Brain pericyte (primary cell): Measurements from ENCODE around the gene FOXM1.
"Not testable (repeated sequence)": the region's sequence is repeated elsewhere in the genome, so short reads cannot be mapped to it uniquely, and the experiment has no call there.

ENCODE experiments used
- DNase-seq: peaks from one replicate; pipeline ENCODE4 v3.0.0-alpha.2; 2012; ENCODE audit warnings: low read depth, low spot score

The FOXM1 gene

GRCh38 chr12:2879853-2880252 lies 2.9 kb upstream of the FOXM1 start:
- no peak for DNase-seq

- no peak for DNase-seq
These were observed 1.2 kb upstream of the FOXM1 start for GRCh38 chr12:2877953-2878732.

- DNase-seq, result no peak
These were observed 435 bp downstream of the FOXM1 start for GRCh38 chr12:2876431-2877046.

GRCh38 chr12:2868986-2869632 lies 7.9 kb downstream of the FOXM1 start:
- not testable (repeated sequence) for DNase-seq

GRCh38 chr12:2864198-2864597 lies 12.8 kb downstream of the FOXM1 start:
- no peak for DNase-seq

GRCh38 chr12:2863402-2863801 lies 13.6 kb downstream of the FOXM1 start:
- DNase-seq, result not testable (repeated sequence)

- no peak for DNase-seq
These were observed 14.1 kb downstream of the FOXM1 start for GRCh38 chr12:2862876-2863275.

- no peak for DNase-seq
These were observed 16.8 kb downstream of the FOXM1 start for GRCh38 chr12:2860170-2860569.

GRCh38 chr12:2858944-2859421 lies 18.0 kb downstream of the FOXM1 start:
- no peak for DNase-seq

GRCh38 chr12:2858334-2858733 lies 18.6 kb downstream of the FOXM1 start:
- DNase-seq, result no peak

GRCh38 chr12:2857576-2857975 lies 19.4 kb downstream of the FOXM1 start:
- no peak for DNase-seq

- no peak for DNase-seq
These were observed 19.9 kb downstream of the FOXM1 start, which contains the start of gene TEX52 for GRCh38 chr12:2857021-2857431. TEX52 (minus strand) TSS chr12:2857039; CDS start chr12:2857026, 13 bp downstream.

- no peak for DNase-seq
These were observed 20.9 kb downstream of the FOXM1 start for GRCh38 chr12:2856051-2856450.

- DNase-seq, result no peak
These were observed 21.4 kb downstream of the FOXM1 start for GRCh38 chr12:2855546-2855945.

GRCh38 chr12:2854669-2855453 lies 22.1 kb downstream of the FOXM1 start:
- DNase-seq, result no peak

GRCh38 chr12:2853626-2854025 lies 23.3 kb downstream of the FOXM1 start:
- DNase-seq, result no peak

GRCh38 chr12:2851931-2852330 lies 25.0 kb downstream of the FOXM1 start:
- DNase-seq, result no peak

GRCh38 chr12:2845280-2845679 lies 31.7 kb downstream of the FOXM1 start:
- no peak for DNase-seq

GRCh38 chr12:2844786-2845185 lies 32.2 kb downstream of the FOXM1 start:
- DNase-seq, result no peak

- no peak for DNase-seq
These were observed 34.0 kb downstream of the FOXM1 start for GRCh38 chr12:2842948-2843347.

GRCh38 chr12:2841056-2841650 lies 35.8 kb downstream of the FOXM1 start:
- no peak for DNase-seq
